WTC11 (cell line): Measurements from ENCODE around the gene TMEM154. TPM values are rescaled to one million over a fixed set of nuclear protein-coding genes. Genes with fewer than 3 reads are reported as not detected.
A peak's percentile ranks its signal among the peaks of the same experiment; 100 is the strongest.

Experiments used
- ATAC-seq: fragments of 200-7000 bp; cut with Tn5 transposase; 2 replicates; pipeline ENCODE4 v1.10.0; 2021; ENCODE audit warnings: mild to moderate bottlenecking, moderate library complexity
- CTCF ChIA-PET: fragments of 300-600 bp; sonication (Branson Sonifier 250); formaldehyde crosslinking; loops from one replicate; lab custom pipeline; 2021; ENCODE audit warnings: antibody characterized with exemption; lab: Charles Lee
- POLR2A ChIA-PET: fragments of 350-600 bp; sonication (Branson Sonifier 250); formaldehyde crosslinking; loops from one replicate; lab custom pipeline; 2021; ENCODE audit warnings: antibody characterized with exemption; lab: Charles Lee
- DNase-seq: peaks from one replicate; pipeline ENCODE4 v3.0.0; 2021; ENCODE audit warnings: low spot score
- H3K27ac Mint-ChIP-seq: 2 replicates; pipeline ENCODE4 v1.8.0; 2021; ENCODE audit warnings: mixed read lengths
- H3K27me3 Mint-ChIP-seq: 2 replicates; pipeline ENCODE4 v1.8.0; 2021; ENCODE audit warnings: low read depth, mild to moderate bottlenecking, moderate library complexity, mixed read lengths
- H3K36me3 Mint-ChIP-seq: 2 replicates; pipeline ENCODE4 v1.8.0; 2021; ENCODE audit warnings: mixed read lengths
- H3K4me1 Mint-ChIP-seq: 2 replicates; pipeline ENCODE4 v1.8.0; 2022; ENCODE audit warnings: mixed read lengths
- H3K4me3 Mint-ChIP-seq: 2 replicates; pipeline ENCODE4 v1.8.0; 2021; ENCODE audit warnings: mild to moderate bottlenecking, moderate library complexity, mixed read lengths
- H3K9me3 Mint-ChIP-seq: 2 replicates; pipeline ENCODE4 v1.8.0; 2021; ENCODE audit warnings: mixed read lengths
- AFF4 ChIP-seq: sonication (generic); formaldehyde crosslinking; IDR thresholded peaks from 2 replicates; pipeline ENCODE4 v1.8.1; 2023; ENCODE audit warnings: mild to moderate bottlenecking, missing genetic modification reagents, borderline replicate concordance
- ATF6 ChIP-seq: sonication (generic); formaldehyde crosslinking; IDR thresholded peaks from 2 replicates; pipeline ENCODE4 v1.8.1; 2023; ENCODE audit warnings: mild to moderate bottlenecking, missing genetic modification reagents
- JAZF1 ChIP-seq: fragments of 250-450 bp; sonication (Bioruptor Pico); IDR thresholded peaks from 2 replicates; pipeline ENCODE4 v1.9.0; 2021; ENCODE audit warnings: moderate library complexity, mild to moderate bottlenecking, inconsistent platforms
- SOX15 ChIP-seq: fragments of 250-450 bp; sonication (Bioruptor Pico); IDR thresholded peaks from 2 replicates; pipeline ENCODE4 v1.9.0; 2021; ENCODE audit warnings: mild to moderate bottlenecking
- ZNF263 ChIP-seq: sonication (generic); formaldehyde crosslinking; IDR thresholded peaks from 2 replicates; pipeline ENCODE4 v1.8.1; 2022; ENCODE audit warnings: low read depth, mild to moderate bottlenecking, moderate library complexity, missing genetic modification reagents
- total RNA-seq: library from RNA; stranded (reverse); gene quantifications from 3 replicates; pipeline ENCODE4 v1.2.3, GENCODE V29; 2021
- TF ChIP-seq, protein P1 (sequence below): fragments of 250-450 bp; sonication (Bioruptor Pico); IDR thresholded peaks from 2 replicates; pipeline ENCODE4 v1.8.0; 2021; ENCODE audit warnings: mild to moderate bottlenecking
- TF ChIP-seq, protein P2 (sequence below): sonication (generic); formaldehyde crosslinking; IDR thresholded peaks from 2 replicates; pipeline ENCODE4 v1.8.1; 2022; ENCODE audit warnings: low read depth, missing genetic modification reagents, borderline replicate concordance
- TF ChIP-seq, protein P3 (sequence below): sonication (generic); formaldehyde crosslinking; IDR thresholded peaks from 2 replicates; pipeline ENCODE4 v1.8.0; 2022; ENCODE audit warnings: missing genetic modification reagents

TMEM154 gene
- total RNA-seq, 1 experiment from 2014 or later = 2.1 TPM

- POLR2A ChIA-PET = no interaction called here
- peaks cover under 1% of the 10 kb centered on the region; the same call in 1 of the 2 replicates for H3K36me3 Mint-ChIP-seq
- ATAC-seq = no peak
- TF ChIP-seq JAZF1 (CRISPR knock-in tag) (no peak), AFF4 (no peak), ZNF263 (CRISPR knock-in tag) (no peak)
- TF ChIP-seq, protein P1, sequence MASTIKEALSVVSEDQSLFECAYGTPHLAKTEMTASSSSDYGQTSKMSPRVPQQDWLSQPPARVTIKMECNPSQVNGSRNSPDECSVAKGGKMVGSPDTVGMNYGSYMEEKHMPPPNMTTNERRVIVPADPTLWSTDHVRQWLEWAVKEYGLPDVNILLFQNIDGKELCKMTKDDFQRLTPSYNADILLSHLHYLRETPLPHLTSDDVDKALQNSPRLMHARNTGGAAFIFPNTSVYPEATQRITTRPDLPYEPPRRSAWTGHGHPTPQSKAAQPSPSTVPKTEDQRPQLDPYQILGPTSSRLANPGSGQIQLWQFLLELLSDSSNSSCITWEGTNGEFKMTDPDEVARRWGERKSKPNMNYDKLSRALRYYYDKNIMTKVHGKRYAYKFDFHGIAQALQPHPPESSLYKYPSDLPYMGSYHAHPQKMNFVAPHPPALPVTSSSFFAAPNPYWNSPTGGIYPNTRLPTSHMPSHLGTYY = no peak
- TF ChIP-seq, protein P2, sequence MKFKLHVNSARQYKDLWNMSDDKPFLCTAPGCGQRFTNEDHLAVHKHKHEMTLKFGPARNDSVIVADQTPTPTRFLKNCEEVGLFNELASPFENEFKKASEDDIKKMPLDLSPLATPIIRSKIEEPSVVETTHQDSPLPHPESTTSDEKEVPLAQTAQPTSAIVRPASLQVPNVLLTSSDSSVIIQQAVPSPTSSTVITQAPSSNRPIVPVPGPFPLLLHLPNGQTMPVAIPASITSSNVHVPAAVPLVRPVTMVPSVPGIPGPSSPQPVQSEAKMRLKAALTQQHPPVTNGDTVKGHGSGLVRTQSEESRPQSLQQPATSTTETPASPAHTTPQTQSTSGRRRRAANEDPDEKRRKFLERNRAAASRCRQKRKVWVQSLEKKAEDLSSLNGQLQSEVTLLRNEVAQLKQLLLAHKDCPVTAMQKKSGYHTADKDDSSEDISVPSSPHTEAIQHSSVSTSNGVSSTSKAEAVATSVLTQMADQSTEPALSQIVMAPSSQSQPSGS (CRISPR knock-in tag) = no peak
- CTCF ChIA-PET = interaction anchor here (1.0 to 1.1 kb wide), 2 partner anchors 8 to 19 kb away, joined by 3 to 8 read pairs; no protein-coding TSS in a partner anchor
- DNase-seq = no peak
- H3K27ac Mint-ChIP-seq = no peak overlapping the region
- H3K27me3 Mint-ChIP-seq = no peaks in the 10 kb centered on the region
- H3K9me3 Mint-ChIP-seq = peaks cover under 1% of the 10 kb centered on the region
- peaks cover 59% of the 10 kb centered on the region for H3K4me1 Mint-ChIP-seq
- no peak overlapping the region for H3K4me3 Mint-ChIP-seq
Observed at GRCh38 chr4:152698089-152698499, 18.3 kb upstream of the TMEM154 start.

- DNase-seq (no peak), ATAC-seq (no peak)
- CTCF ChIA-PET = interaction anchor here (1.1 kb wide), 1 partner anchor 9 kb away, joined by 8 read pairs; no protein-coding TSS in a partner anchor
- POLR2A ChIA-PET = no interaction called here
- no peaks in the 10 kb centered on the region for H3K36me3 Mint-ChIP-seq
- no peaks in the 10 kb centered on the region for H3K27me3 Mint-ChIP-seq
- TF ChIP-seq, protein P3, sequence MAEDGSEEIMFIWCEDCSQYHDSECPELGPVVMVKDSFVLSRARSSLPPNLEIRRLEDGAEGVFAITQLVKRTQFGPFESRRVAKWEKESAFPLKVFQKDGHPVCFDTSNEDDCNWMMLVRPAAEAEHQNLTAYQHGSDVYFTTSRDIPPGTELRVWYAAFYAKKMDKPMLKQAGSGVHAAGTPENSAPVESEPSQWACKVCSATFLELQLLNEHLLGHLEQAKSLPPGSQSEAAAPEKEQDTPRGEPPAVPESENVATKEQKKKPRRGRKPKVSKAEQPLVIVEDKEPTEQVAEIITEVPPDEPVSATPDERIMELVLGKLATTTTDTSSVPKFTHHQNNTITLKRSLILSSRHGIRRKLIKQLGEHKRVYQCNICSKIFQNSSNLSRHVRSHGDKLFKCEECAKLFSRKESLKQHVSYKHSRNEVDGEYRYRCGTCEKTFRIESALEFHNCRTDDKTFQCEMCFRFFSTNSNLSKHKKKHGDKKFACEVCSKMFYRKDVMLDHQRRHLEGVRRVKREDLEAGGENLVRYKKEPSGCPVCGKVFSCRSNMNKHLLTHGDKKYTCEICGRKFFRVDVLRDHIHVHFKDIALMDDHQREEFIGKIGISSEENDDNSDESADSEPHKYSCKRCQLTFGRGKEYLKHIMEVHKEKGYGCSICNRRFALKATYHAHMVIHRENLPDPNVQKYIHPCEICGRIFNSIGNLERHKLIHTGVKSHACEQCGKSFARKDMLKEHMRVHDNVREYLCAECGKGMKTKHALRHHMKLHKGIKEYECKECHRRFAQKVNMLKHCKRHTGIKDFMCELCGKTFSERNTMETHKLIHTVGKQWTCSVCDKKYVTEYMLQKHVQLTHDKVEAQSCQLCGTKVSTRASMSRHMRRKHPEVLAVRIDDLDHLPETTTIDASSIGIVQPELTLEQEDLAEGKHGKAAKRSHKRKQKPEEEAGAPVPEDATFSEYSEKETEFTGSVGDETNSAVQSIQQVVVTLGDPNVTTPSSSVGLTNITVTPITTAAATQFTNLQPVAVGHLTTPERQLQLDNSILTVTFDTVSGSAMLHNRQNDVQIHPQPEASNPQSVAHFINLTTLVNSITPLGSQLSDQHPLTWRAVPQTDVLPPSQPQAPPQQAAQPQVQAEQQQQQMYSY (CRISPR knock-in tag) = peak; percentile 68
- TF ChIP-seq, protein P2 (CRISPR knock-in tag) = no peak
- TF ChIP-seq ATF6 (CRISPR knock-in tag) (no peak), SOX15 (CRISPR knock-in tag) (no peak)
- H3K9me3 Mint-ChIP-seq = no peaks in the 10 kb centered on the region
- H3K27ac Mint-ChIP-seq = no peak overlapping the region
- no peak overlapping the region for H3K4me3 Mint-ChIP-seq
- peaks cover 59% of the 10 kb centered on the region for H3K4me1 Mint-ChIP-seq
Observed at GRCh38 chr4:152697284-152698088, 17.7 kb upstream of the TMEM154 start.
